Activated T-cell treated with anti-CD3 and anti-CD28 coated beads, Interleukin-2, amount 50 U/mL, for 1 hour (primary cell): ENCODE results near the gene NLRP3.
"Not testable (repeated sequence)": the region's sequence is repeated elsewhere in the genome, so short reads cannot be mapped to it uniquely, and the experiment has no call there.

Source experiments
- DNase-seq: peaks from one replicate; pipeline ENCODE4 v3.0.0-alpha.2; 2020

The NLRP3 gene

GRCh38 chr1:247415423-247416361 is at the start of gene NLRP3:
TSS of gene NLRP3 (plus strand) at chr1:247416173. CDS start at chr1:247418801, 2,628 bp downstream.
- peak; percentile 51 for DNase-seq

- DNase-seq, result not testable (repeated sequence)
These were observed 49.6 kb upstream of the NLRP3 start for GRCh38 chr1:247366345-247366744.

DNA sequence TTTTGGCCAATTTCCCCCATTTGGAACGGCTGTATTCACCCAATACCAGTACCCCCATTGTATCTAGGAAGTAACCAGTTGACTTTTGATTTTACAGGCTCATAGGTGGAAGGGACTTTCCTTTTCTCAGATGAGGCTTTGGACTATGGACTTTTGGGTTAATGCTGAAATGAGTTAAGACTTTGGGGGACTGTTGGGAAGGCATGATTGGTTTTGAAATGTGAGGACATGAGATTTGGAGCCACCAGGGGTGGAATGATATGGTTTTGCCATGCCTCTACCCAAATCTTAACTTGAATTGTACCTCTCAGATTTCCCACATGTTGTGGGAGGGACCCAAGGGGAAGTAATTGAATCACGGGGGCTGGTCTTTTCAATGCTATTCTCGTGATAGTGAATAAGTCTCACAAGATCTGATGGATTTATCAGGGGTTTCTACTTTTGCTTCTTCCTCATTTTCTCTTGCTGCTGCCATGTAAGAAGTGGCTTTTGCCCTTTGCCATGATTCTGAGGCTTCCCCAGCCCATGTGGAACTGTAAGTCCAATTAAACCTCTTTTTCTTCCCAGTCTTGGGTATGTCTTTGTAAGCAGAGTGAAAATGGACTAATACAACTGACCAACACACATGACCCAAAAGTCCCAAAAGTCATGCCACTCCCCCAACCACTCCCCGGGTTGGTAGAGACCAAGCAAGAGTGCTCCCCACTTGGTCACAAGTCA is 48.9 kb upstream of the NLRP3 start:
- DNase-seq, result no peak

DNA sequence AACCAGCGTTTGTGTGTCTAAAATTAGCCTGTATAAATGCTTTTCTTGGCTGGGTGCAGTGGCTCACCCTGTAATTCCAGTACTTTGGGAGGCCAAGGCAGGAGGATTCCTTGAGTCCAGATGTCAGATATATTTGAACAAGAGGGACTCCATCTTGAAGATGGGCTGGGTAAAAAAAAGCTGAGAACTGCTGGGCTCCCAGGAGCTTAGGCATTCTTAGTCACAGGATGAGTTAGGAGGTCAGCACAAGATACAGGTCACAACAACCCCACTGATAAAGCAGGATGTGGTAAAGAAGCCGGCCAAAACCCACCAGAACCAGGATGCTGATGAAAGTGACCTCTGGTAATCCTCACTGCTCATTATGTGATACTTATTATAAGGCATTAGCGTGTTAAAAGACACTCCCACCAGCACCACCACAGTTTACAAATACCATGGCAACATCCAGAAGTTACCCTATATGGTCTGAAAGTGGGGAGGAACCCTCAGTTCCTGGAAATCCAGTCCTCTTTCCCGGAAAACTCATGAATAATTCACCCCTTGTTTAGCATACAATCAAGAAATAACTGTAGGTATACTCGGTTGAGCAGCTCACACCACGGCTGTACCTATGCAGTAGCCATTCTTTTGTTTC is 48.1 kb upstream of the NLRP3 start:
- no peak for DNase-seq

DNA sequence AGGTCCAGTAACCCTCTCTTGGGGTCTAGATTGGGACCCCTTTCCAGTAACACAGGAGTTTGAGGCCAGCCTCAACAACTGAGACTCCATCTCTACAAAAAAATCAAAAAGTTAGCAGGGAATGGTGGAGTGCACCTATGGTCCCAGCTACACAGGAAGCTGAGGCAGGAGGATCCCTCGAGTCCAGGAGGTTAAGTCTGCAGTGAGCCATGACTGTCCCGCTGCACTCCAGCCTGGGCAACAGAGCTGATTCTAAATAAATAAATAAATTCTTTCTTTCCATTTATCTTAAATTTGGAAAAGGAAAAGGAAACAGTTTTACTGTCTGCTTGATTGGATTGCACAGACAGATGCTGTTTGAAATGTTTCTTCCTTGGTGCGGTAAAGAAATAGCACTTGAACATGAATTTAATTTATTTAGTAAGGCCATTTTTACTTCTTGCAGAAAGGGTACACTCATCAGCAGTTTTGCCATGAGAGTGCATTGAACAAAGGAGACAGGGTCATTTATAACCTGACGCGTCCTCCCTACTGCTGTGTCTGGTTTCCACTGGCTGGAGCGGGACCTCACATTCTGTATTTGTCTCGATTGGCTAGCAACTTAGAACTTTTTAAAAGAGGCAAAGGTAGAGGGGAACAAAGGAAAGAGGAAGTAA is 47.4 kb upstream of the NLRP3 start:
- no peak for DNase-seq

GRCh38 chr1:247370786-247371732 is 44.9 kb upstream of the NLRP3 start:
- DNase-seq, result no peak

- DNase-seq, result no peak
These were observed 44.1 kb upstream of the NLRP3 start for GRCh38 chr1:247371801-247372259.

GRCh38 chr1:247373721-247374141 is 42.2 kb upstream of the NLRP3 start:
- DNase-seq, result peak; percentile 65

GRCh38 chr1:247374651-247375334 is 41.2 kb upstream of the NLRP3 start:
- DNase-seq, result not testable (repeated sequence)

GRCh38 chr1:247375747-247376146 is 40.2 kb upstream of the NLRP3 start:
- DNase-seq, result no peak

DNA sequence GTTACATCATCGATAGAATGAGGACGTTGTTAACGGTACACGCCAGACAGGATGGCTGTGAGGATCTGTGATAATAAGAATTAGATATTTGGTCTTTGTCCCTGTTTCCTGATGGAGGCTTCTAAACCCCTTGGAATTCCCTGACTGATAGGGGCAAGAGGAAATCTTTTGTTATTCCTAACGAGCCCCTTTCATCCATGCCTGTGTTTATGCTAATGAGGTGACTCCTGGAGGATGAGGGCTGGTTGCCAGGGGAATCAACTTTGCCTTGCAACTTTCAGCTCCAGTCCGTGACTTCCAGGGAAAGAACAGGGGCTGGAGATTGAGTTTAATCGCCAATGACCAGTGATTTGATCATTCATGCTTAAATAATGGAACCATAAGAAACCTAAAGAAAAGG is 39.3 kb upstream of the NLRP3 start:
- DNase-seq, result no peak

- not testable (repeated sequence) for DNase-seq
These were observed 38.3 kb upstream of the NLRP3 start for GRCh38 chr1:247377656-247378055.

DNA sequence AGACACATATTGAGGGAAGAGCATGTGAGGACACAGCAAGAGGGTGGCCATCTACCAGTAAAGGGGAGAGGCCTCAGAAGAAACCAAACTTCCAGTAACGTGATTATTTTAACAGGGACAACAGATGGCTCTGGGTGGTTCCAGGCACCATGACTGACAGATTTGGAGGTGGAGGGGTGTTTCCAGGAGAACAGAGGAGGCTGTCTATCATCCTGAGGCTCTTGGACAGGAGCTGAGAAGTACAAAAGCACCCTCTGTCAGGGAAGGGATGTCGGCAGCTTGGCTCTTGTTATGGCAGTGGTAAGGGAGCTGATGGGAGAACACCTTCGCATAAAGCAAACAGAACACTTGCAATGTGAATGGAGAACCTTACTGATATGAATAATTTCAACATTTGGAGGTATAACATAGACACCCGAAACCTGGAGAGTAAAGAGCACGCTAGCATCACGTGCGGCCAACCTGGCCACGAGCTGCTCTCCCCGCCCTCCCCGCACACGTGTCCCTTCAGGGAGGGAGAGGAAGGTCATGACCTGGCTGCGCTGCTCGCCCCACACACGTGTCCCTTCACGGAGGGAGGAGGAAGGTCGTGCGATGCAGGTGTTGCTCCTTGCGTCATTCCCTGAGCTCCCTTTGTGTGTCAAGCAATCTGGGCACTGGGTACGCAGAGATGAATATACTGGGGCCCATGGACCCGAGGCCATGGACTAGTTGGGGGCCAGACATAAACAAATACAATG is 37.5 kb upstream of the NLRP3 start:
- DNase-seq, result no peak

- no peak for DNase-seq
These were observed 30.7 kb upstream of the NLRP3 start for GRCh38 chr1:247385283-247385682.

- DNase-seq, result no peak
These were observed 29.8 kb upstream of the NLRP3 start for GRCh38 chr1:247386217-247386616.

DNA sequence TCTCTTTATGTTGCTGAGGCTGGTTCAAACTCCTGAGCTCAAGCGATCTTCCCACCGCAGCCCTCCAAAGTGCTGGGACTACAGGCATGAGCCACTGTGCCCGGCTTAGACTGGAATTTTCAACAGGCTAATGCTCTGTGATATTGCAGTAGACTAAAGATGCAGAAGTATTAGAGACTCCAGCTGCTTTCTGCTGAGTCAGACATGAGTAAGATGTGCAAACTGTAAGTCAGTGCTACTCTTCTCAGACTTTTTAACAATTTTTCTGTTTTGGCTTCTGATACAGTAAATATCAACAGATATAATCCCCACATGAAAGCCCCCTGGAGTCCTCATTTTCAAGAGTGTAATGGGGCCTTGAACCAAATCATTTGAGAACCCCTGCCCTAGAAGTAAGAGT is 29.3 kb upstream of the NLRP3 start:
- DNase-seq, result no peak

GRCh38 chr1:247387096-247387495 is 28.9 kb upstream of the NLRP3 start:
- no peak for DNase-seq

- no peak for DNase-seq
These were observed 28.4 kb upstream of the NLRP3 start for GRCh38 chr1:247387565-247387964.

GRCh38 chr1:247390116-247390791 is 25.7 kb upstream of the NLRP3 start:
- peak; percentile 80 for DNase-seq

DNA sequence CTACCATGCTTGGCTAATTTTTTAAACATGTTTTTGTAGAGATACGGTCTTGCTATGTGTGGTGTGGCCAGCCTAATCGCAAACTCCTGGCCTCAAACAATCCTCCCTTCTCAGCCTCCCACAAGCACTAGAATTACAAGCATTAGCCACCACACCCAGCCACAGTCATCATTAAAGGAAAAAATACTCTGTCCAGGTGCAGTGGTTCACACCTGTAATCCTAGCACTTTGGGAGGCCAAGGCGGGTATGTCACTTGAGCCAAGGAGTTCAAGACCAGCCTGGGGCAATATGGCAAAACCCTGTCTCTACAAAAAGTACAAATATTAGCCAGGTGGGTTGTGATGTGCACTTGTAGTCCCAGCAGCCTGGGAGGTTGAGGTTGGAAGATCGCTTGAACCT is 25.0 kb upstream of the NLRP3 start:
- no peak for DNase-seq
